HepG2 (cell line): ENCODE measurements around the gene NAPEPLD. TPM values are rescaled to one million over a fixed set of nuclear protein-coding genes. Genes with fewer than 3 reads are reported as not detected.

Experiments used
- ATF7-NPFF ChIP-seq: sonication (generic); formaldehyde crosslinking; IDR thresholded peaks from 2 replicates; pipeline ENCODE4 v1.8.1; 2023; ENCODE audit warnings: mild to moderate bottlenecking, low read depth, missing genetic modification reagents, moderate library complexity
- HNRNPH1 ChIP-seq: fragments of 200-400 bp; formaldehyde crosslinking; optimal IDR thresholded peaks from 2 replicates; pipeline ENCODE3; 2017; ENCODE audit warnings: mild to moderate bottlenecking, low read depth, low read length
- LCORL ChIP-seq, 2 experiments: fragments of 450-650 bp in 1 of 2; sonication (generic) in 1 of 2; formaldehyde crosslinking in 1 of 2; IDR thresholded peaks; 2 replicates each; pipeline versions ENCODE4 v1.5.0 to v1.6.1; 2017 to 2020; ENCODE audit warnings: antibody characterized with exemption in 1 of 2, missing genetic modification reagents in 1 of 2
- MAFF ChIP-seq: IDR thresholded peaks from 2 replicates; pipeline ENCODE4 v1.6.1; 2011; ENCODE audit warnings: low read depth, low read length, improper control_type of control experiment
- SP1 ChIP-seq, 2 experiments: fragments of 450-650 bp in 1 of 2; sonication (generic) in 1 of 2; formaldehyde crosslinking in 1 of 2; IDR thresholded peaks; 2 replicates each; pipeline versions ENCODE4 v1.4.0 to v1.6.1; 2016 to 2020; ENCODE audit warnings: missing genetic modification reagents in 1 of 2
- TBX3 ChIP-seq: fragments of 450-650 bp; IDR thresholded peaks from 2 replicates; pipeline ENCODE4 v1.6.1; 2017; ENCODE audit warnings: antibody characterized with exemption, mild to moderate bottlenecking, inconsistent platforms, borderline replicate concordance
- TOE1 ChIP-seq: sonication (generic); formaldehyde crosslinking; IDR thresholded peaks from 2 replicates; pipeline ENCODE4 v1.4.0; 2020; ENCODE audit warnings: mild to moderate bottlenecking, missing genetic modification reagents
- ZBTB3 ChIP-seq: sonication (generic); formaldehyde crosslinking; IDR thresholded peaks from 2 replicates; pipeline ENCODE4 v1.4.0; 2020; ENCODE audit warnings: low read depth, mild to moderate bottlenecking, moderate library complexity, missing genetic modification reagents, borderline replicate concordance
- ZBTB44 ChIP-seq: sonication (generic); formaldehyde crosslinking; IDR thresholded peaks from 2 replicates; pipeline ENCODE4 v1.4.0; 2020; ENCODE audit warnings: missing genetic modification reagents
- ZNF224 ChIP-seq: sonication (generic); formaldehyde crosslinking; IDR thresholded peaks from 2 replicates; pipeline ENCODE4 v1.5.0; 2020; ENCODE audit warnings: mild to moderate bottlenecking, missing genetic modification reagents
- ZNF232 ChIP-seq: sonication (generic); formaldehyde crosslinking; IDR thresholded peaks from 2 replicates; pipeline ENCODE4 v1.4.0; 2020; ENCODE audit warnings: missing genetic modification reagents, borderline replicate concordance
- ZNF280D ChIP-seq: sonication (generic); formaldehyde crosslinking; IDR thresholded peaks from 2 replicates; pipeline ENCODE4 v1.5.1; 2020; ENCODE audit warnings: mild to moderate bottlenecking, missing genetic modification reagents
- ZNF282 ChIP-seq: fragments of 450-650 bp; IDR thresholded peaks from 2 replicates; pipeline ENCODE4 v1.6.1; 2018; ENCODE audit not compliant: partially characterized antibody
- ZNF343 ChIP-seq: sonication (generic); formaldehyde crosslinking; IDR thresholded peaks from 2 replicates; pipeline ENCODE4 v1.4.0; 2020; ENCODE audit warnings: mild to moderate bottlenecking, missing genetic modification reagents
- ZNF432 ChIP-seq: sonication (generic); formaldehyde crosslinking; IDR thresholded peaks from 2 replicates; pipeline ENCODE4 v1.5.0; 2020; ENCODE audit warnings: missing genetic modification reagents, mild to moderate bottlenecking, borderline replicate concordance
- ZNF605 ChIP-seq: sonication (generic); formaldehyde crosslinking; IDR thresholded peaks from 2 replicates; pipeline ENCODE4 v1.8.0; 2022; ENCODE audit warnings: mild to moderate bottlenecking, missing genetic modification reagents
- ZNF720 ChIP-seq: sonication (generic); formaldehyde crosslinking; IDR thresholded peaks from 2 replicates; pipeline ENCODE4 v1.4.0; 2020; ENCODE audit warnings: missing genetic modification reagents
- ZNF75D ChIP-seq: sonication (generic); formaldehyde crosslinking; IDR thresholded peaks from 2 replicates; pipeline ENCODE4 v1.8.1; 2023; ENCODE audit warnings: missing genetic modification reagents, mild to moderate bottlenecking, borderline replicate concordance
- polyA plus RNA-seq, 8 experiments: library from polyadenylated mRNA; depleted of rRNA in 3 of 8; stranded (reverse) in 7 of 8; unstranded in 1 of 8; fragments of >200 nt; fragmentation: Illumina TruSeq in 4 of 8; extraction: Trizol in 4 of 8; gene quantifications; 2 replicates each; pipeline versions ENCODE4 v1.2.1 to v1.2.3, GENCODE V29; 2011 to 2016; ENCODE audit warnings: low read depth in 4 of 8, missing spikeins in 1 of 8, mixed read lengths in 1 of 8; ENCODE audit not compliant: insufficient read depth in 1 of 8
- total RNA-seq, 5 experiments: library from RNA; depleted of rRNA; stranded (reverse); fragments of >200 nt; fragmentation: Illumina TruSeq; extraction: Trizol; gene quantifications; 2 replicates each; pipeline ENCODE4 v1.2.3, GENCODE V29; 2016; ENCODE audit warnings: low read depth in 1 of 5
- TF ChIP-seq, protein P1 (sequence below): sonication (generic); formaldehyde crosslinking; IDR thresholded peaks from 2 replicates; pipeline ENCODE4 v1.8.0; 2022; ENCODE audit warnings: mild to moderate bottlenecking, missing genetic modification reagents, borderline replicate concordance
- TF ChIP-seq, protein P2 (sequence below): fragments of 450-650 bp; IDR thresholded peaks from 2 replicates; pipeline ENCODE4 v1.6.1; 2016

NAPEPLD gene
- total and polyA plus RNA-seq, 2 of the 13 experiments (the other 11 are each of a cell fraction or from before 2014, with no cell fraction given): 3.4 to 5.6 TPM

- TF ChIP-seq ATF7-NPFF (CRISPR knock-in tag) (peak; percentile 31), ZBTB3 (no peak), ZNF75D (CRISPR knock-in tag) (no peak), ZNF432 (no peak), ZNF343 (0 out of 2 replicates have a peak, but pooled peaks have one; percentile 49), HNRNPH1 (no peak), ZNF605 (CRISPR knock-in tag) (no peak), SP1 (IDR thresholded peaks at IDR 0.05) (no peak), SP1 (CRISPR knock-in tag; IDR thresholded peaks at IDR 0.05) (peak; percentile 94), ZNF232 (CRISPR knock-in tag) (peak; percentile 53; the same call in 1 of the 2 replicates), ZNF282 (no peak), ZNF280D (CRISPR knock-in tag) (no peak), TBX3 (no peak), LCORL (IDR thresholded peaks at IDR 0.05) (no peak), LCORL (CRISPR knock-in tag; IDR thresholded peaks at IDR 0.05) (peak; percentile 85), ZNF224 (CRISPR knock-in tag) (no peak), TOE1 (CRISPR knock-in tag) (no peak), ZBTB44 (CRISPR knock-in tag) (no peak), MAFF (no peak), ZNF720 (CRISPR knock-in tag) (no peak)
- TF ChIP-seq, protein P1, sequence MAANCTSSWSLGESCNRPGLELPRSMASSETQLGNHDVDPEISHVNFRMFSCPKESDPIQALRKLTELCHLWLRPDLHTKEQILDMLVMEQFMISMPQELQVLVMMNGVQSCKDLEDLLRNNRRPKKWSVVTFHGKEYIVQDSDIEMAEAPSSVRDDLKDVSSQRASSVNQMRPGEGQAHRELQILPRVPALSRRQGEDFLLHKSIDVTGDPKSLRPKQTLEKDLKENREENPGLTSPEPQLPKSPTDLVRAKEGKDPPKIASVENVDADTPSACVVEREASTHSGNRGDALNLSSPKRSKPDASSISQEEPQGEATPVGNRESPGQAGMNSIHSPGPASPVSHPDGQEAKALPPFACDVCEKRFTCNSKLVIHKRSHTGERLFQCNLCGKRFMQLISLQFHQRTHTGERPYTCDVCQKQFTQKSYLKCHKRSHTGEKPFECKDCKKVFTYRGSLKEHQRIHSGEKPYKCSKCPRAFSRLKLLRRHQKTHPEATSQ: peak; percentile 88; the same call in 1 of the 2 replicates
- TF ChIP-seq, protein P2, sequence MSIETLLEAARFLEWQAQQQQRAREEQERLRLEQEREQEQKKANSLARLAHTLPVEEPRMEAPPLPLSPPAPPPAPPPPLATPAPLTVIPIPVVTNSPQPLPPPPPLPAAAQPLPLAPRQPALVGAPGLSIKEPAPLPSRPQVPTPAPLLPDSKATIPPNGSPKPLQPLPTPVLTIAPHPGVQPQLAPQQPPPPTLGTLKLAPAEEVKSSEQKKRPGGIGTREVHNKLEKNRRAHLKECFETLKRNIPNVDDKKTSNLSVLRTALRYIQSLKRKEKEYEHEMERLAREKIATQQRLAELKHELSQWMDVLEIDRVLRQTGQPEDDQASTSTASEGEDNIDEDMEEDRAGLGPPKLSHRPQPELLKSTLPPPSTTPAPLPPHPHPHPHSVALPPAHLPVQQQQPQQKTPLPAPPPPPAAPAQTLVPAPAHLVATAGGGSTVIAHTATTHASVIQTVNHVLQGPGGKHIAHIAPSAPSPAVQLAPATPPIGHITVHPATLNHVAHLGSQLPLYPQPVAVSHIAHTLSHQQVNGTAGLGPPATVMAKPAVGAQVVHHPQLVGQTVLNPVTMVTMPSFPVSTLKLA: peak; percentile 58; the same call in 1 of the 2 replicates
These were observed 74.2 kb downstream of the NAPEPLD start, which contains the start of the genes ARMC10 and FBXL13 (continued) for GRCh38 chr7:103074519-103075336.
